Measurements from ENCODE around the gene LEP.

Gene LEP

DNA sequence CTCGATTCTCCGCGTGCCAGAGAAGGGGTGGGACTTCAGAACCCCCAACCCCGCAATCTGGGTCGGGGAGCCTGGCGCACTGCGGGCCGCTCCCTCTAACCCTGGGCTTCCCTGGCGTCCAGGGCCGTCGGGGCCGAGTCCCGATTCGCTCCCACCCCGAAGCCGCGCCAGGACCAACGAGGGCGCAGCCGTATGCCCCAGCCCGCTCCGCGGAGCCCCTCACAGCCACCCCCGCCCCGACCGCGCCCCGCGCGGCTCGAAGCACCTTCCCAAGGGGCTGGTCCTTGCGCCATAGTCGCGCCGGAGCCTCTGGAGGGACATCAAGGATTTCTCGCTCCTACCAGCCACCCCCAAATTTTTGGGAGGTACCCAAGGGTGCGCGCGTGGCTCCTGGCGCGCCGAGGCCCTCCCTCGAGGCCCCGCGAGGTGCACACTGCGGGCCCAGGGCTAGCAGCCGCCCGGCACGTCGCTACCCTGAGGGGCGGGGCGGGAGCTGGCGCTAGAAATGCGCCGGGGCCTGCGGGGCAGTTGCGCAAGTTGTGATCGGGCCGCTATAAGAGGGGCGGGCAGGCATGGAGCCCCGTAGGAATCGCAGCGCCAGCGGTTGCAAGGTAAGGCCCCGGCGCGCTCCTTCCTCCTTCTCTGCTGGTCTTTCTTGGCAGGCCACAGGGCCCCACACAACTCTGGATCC, at the start of gene LEP:
TSS of gene LEP (plus strand) at position 583 of the 691 bp plus-strand sequence. CDS start 10,741 bp downstream, outside the sequence.
- DNase-seq = no peak

DNA sequence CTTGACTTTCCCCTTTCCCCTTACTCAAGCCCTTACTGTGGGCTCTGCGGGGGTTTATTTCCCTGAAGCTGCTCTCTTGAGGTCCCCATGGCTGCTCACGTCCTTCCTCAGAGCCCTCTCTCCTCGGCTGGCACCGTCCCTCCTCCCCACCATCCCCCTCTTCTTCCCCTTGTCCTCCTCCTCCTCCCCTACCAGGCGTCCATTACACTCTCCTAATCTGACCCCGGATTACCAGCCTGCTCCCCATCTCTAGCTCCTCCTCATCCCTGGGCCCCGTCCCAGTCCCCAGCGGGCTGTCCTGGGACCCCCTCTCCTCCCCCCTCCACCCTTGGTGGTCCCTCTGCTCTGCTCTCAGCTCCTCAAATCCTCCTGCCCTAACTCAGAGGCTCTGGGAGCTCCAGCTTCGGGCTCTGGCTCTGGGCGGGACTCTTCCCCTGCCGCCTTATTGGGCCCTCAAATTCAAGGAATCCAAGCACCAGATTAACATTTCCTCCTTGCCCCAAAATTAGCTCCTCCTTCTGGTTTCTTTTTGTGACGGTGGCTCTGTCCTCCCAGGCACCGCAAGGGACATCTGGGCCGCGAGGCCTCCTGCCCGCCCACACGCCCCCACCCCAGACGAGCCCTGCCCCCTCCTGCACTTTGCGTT, 48.5 kb upstream of the LEP start:
- no peak for DNase-seq

GRCh38 chr7:128194533-128195282, 46.4 kb upstream of the LEP start:
- no peak for DNase-seq

DNA sequence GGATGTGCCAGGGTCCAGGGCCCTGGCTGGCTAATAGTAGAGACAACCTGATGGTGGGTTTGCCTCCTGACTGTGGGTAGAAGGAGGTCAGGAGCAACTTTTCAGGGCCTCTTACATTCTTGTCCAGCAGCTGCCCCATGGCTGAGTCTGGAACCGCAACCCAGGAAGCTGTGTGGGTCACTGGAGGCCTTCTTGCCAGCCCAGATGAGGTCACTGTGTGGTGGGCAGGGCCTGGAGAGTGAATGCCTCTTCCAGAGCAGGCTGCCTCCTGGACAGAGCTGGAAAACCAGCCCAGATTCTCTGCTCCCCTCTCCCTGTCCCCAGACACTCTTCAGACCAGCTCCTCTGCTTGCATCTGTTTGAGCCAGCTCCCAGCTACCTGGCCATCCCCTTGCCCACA, 43.5 kb upstream of the LEP start:
- DNase-seq = no peak

- DNase-seq = no peak
Measured at GRCh38 chr7:128197989-128198580, 43.0 kb upstream of the LEP start.

GRCh38 chr7:128200376-128200775, 40.7 kb upstream of the LEP start:
- no peak for DNase-seq

GRCh38 chr7:128201067-128201689, 39.9 kb upstream of the LEP start:
- DNase-seq = no peak

- DNase-seq = no peak
Measured at GRCh38 chr7:128201690-128202085, 39.4 kb upstream of the LEP start.

GRCh38 chr7:128202287-128202957, 38.7 kb upstream of the LEP start:
- no peak for DNase-seq

GRCh38 chr7:128203047-128203491, 38.0 kb upstream of the LEP start:
- DNase-seq = no peak

GRCh38 chr7:128203710-128204214, 37.3 kb upstream of the LEP start:
- no peak for DNase-seq

GRCh38 chr7:128204455-128204854, 36.6 kb upstream of the LEP start:
- no peak for DNase-seq

DNA sequence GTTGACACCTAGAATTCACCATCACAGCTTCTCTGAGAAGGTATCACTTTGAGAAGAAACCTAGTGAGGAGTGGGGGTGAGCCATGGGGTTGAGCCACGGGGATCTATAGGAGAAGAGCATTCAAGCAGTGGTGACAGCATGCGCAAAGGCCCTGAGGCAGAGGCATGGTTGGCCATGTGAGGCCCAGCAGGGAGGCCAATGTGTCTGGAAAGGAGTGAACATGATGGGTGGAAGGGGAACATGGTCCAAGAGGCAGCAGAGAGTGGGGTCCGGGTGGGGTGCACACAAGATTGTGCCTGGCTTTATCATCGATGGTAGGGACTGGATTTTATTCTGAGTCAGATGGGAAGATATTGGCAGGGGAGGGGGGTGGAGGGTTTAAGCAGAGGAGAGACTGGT, 36.0 kb upstream of the LEP start:
- DNase-seq = no peak

DNA sequence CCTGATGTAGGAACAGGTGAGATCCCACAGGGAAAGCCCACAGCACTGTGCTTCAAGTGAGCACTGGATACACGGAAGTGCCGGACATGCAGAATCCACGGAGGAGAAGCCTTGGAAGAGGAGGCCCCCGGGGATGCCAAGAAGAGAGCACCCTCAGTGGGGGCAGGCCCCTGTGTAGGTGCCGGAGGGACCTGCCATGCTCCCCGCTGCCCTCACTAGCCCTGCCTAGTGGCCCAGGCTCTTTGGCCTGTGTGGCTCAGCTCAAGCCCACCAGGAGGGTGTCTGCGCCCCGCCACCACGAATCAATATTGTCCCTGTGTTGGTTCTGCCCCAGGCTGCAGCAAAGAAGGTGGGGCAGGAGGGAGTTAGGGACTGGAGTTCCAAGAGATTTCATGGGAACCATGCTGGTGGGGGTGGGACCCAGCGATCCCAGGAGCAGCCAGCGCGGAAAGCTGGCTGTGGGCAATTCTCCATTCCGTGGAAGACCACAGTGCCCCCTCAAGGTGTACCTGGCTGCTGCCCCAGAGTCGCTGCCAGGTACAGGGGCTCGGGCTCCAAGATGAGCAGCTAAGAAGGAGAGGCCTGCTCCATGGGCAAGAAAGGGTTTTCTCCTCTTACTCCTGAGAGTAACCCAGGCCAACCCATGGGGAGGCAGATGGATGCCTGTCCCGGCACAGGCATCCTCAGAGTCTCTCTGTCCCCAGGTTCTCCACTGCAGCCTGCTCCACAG, 34.9 kb upstream of the LEP start:
- no peak for DNase-seq

- DNase-seq = peak in 1 of 2 experiments; percentile 15
Measured at GRCh38 chr7:128206747-128207500, 34.2 kb upstream of the LEP start.

DNA sequence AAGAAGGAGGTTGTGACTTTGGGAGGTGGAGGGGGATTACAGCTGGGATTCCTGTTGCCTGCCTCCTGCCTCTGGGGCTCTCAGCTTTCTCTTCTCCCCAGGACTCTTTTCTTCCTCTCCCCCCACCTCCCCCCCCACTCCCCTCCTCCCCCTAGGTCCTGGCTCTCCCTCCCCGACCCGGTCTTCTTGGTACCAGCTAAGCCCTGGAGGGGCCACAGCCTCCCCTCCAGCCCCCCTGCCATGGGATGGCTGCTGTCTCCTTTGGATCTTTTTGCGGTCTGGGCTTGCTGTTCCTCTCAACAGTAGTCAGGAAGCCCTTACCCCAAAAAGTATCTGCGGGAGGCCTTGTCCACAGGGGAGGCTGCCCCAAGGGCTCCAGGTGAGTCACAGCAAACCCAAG, 33.5 kb upstream of the LEP start:
- no peak for DNase-seq

- peak; percentile 35 to 76 for DNase-seq
Measured at GRCh38 chr7:128209229-128210035, 31.6 kb upstream of the LEP start.

- DNase-seq = no peak
Measured at GRCh38 chr7:128210036-128210347, 31.1 kb upstream of the LEP start.

DNA sequence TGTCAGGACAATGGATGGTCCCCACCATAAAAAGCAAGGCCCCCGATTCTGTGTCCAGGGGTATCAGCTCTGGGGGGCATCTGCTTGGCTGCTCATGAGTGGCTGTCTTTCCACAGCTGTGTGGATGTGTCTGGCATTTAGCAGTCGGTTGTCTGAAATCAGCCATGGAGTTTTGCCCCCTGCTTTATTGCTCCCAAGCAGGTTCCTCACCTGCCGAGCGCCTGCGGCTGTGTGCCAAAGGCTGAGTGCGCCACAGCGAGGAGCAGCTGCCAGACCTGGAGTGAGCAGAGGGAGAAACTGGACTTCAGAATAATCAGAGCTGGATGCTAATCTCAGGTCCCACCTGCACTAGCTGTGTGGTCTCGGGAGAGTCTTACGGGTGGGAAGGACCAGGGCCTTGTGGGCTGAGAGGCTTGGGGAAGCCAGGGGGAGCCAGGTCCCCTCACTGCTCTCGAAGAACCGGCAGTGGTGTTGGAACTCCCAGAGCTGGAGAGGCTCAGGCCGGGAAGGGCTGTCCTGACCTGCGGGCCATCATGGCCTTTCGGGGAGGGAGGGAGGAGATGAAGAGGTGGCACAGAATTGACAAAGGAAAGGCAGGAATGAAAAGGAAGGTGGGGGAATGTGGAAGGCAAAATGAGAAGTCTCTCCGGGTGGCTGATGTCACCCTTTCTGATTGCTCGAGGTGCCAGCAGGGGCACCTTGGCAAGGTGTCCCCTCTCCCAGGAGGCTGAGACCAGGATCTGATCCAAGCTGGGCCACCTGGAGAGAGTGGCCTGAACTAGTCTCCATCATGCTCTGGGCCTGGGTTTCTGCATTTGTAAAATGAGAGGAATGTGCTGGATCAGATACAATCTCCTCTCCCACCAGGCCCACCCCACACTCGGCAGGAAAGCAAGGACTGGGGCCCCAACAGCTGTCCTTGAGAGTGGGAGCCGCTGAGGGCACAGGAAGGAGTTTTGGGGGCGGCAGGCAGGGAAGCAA, 30.2 kb upstream of the LEP start:
- no peak for DNase-seq

All from NCI-H446 (cell line).